K562 (cell line): ENCODE results near the gene DUXB. TPM values are rescaled to one million over a fixed set of nuclear protein-coding genes. Genes with fewer than 3 reads are reported as not detected.

Experiments
- ATAC-seq: fragments of 200-7000 bp; cut with Tn5 transposase; 3 replicates; pipeline ENCODE4 v1.9.1; 2020; ENCODE audit warnings: moderate library complexity
- BruUV-seq: library from RNA; stranded (reverse); fragments of 400-500 nt; replicated peaks from 2 replicates; lab custom pipeline; 2021; lab: Mats Ljungman, UMichigan
- CTCF ChIA-PET: fragments of 300-600 bp; formaldehyde crosslinking; extraction: SDS; loops from one replicate; lab custom pipeline; 2021; ENCODE audit warnings: low intra/inter-chr PET ratio; lab: Yijun Ruan, JAX
- POLR2A ChIA-PET: fragments of 300-600, 350-650 bp; sonication (Branson Sonifier 250); formaldehyde crosslinking; extraction: SDS; loops from one replicate; lab custom pipeline; 2021; ENCODE audit warnings: antibody characterized with exemption, inconsistent platforms; lab: Yijun Ruan, JAX
- DNase-seq, 4 experiments: peaks; one replicate each; pipeline versions ENCODE4 v3.0.0 to v3.0.0-alpha.2; 2011 to 2018; ENCODE audit warnings: low spot score in 3 of 4, mixed read lengths in 3 of 4; ENCODE audit errors: extremely low read depth in 1 of 4
- FAIRE-seq: peaks from 2 replicates; lab custom pipeline; 2011; peaks lifted over from hg19 to GRCh38; lab: Jason Lieb, UNC
- H2AFZ ChIP-seq: 2 replicates; pipeline ENCODE4 v1.6.0; 2011; ENCODE audit warnings: low read depth, low read length, control low read depth, inconsistent platforms
- H3K27ac ChIP-seq: fragments of 200-600 bp; 3 replicates; pipeline ENCODE4 v1.8.0; 2011; ENCODE audit warnings: low read depth, mild to moderate bottlenecking, control low read depth, inconsistent platforms, low read length, moderate library complexity, mixed read lengths; ENCODE audit errors: extremely low read depth
- H3K27me3 ChIP-seq, 2 experiments: fragments of 300-600 bp in 1 of 2; 2 replicates in 1 of 2; 3 replicates in 1 of 2; pipeline versions ENCODE4 v1.6.0 to v1.8.0; 2011; ENCODE audit warnings: inconsistent platforms in 2 of 2, low read length in 2 of 2, mild to moderate bottlenecking in 1 of 2, mixed read lengths in 1 of 2, moderate library complexity in 1 of 2; ENCODE audit not compliant: control insufficient read depth in 2 of 2, insufficient read depth in 2 of 2
- H3K36me3 ChIP-seq: fragments of 300-600 bp; 3 replicates; pipeline ENCODE4 v1.8.0; 2011; ENCODE audit warnings: mild to moderate bottlenecking, low read length, inconsistent platforms; ENCODE audit not compliant: control insufficient read depth, insufficient read depth
- H3K4me1 ChIP-seq, 2 experiments: fragments of 200-600 bp in 1 of 2; replicated peaks in 1 of 2; 2 replicates in 1 of 2; 3 replicates in 1 of 2; pipeline versions ENCODE4 v1.5.1 to v1.8.0; 2011; ENCODE audit warnings: inconsistent platforms in 2 of 2, low read length in 2 of 2, mild to moderate bottlenecking in 1 of 2, mixed read lengths in 1 of 2, moderate library complexity in 1 of 2; ENCODE audit not compliant: control insufficient read depth in 2 of 2, insufficient read depth in 2 of 2
- H3K4me2 ChIP-seq: 2 replicates; pipeline ENCODE4 v1.6.1; 2011; ENCODE audit warnings: low read length, control low read depth, inconsistent platforms, mixed read lengths; ENCODE audit not compliant: insufficient read depth
- H3K4me3 ChIP-seq: fragments of 200-600 bp; sonication (generic), shearing (Covaris generic); 2 replicates; pipeline ENCODE4 v1.5.1; 2016; ENCODE audit warnings: control low read depth, inconsistent platforms
- H3K79me2 ChIP-seq: fragments of 200-600 bp; 3 replicates; pipeline ENCODE4 v1.8.0; 2011; ENCODE audit warnings: low read length, inconsistent platforms; ENCODE audit not compliant: control insufficient read depth, insufficient read depth
- H3K9ac ChIP-seq, 2 experiments: 2 replicates each; pipeline versions ENCODE4 v1.6.0 to v1.6.1; 2011; ENCODE audit warnings: low read depth in 2 of 2, low read length in 2 of 2, control low read depth in 1 of 2, inconsistent platforms in 1 of 2, mild to moderate bottlenecking in 1 of 2, mixed read lengths in 1 of 2; ENCODE audit not compliant: insufficient read depth in 1 of 2
- H3K9me1 ChIP-seq: one replicate; pipeline ENCODE4 v1.6.0; 2011; ENCODE audit warnings: inconsistent platforms, mild to moderate bottlenecking, low read length, moderate library complexity; ENCODE audit not compliant: control insufficient read depth, insufficient read depth
- H3K9me3 ChIP-seq: replicated peaks from 2 replicates; pipeline ENCODE4 v1.5.1; 2011; ENCODE audit warnings: low read depth, low read length, inconsistent platforms; ENCODE audit not compliant: control insufficient read depth, insufficient read depth
- H4K20me1 ChIP-seq: replicated peaks from 2 replicates; pipeline ENCODE4 v1.6.1; 2011; ENCODE audit warnings: low read length, inconsistent platforms, mixed read lengths; ENCODE audit not compliant: control insufficient read depth, insufficient read depth
- KLF1 ChIP-seq: fragments of 450-650 bp; IDR thresholded peaks from 2 replicates; pipeline ENCODE4 v1.6.1; 2016; ENCODE audit warnings: missing genetic modification characterization, missing compliant biosample characterization
- MEF2A ChIP-seq: IDR thresholded peaks from 2 replicates; pipeline ENCODE4 v1.6.1; 2011; ENCODE audit warnings: low read depth, mild to moderate bottlenecking, low read length, moderate library complexity; ENCODE audit not compliant: control insufficient read depth
- NR2C1 ChIP-seq, 2 experiments: fragments of 450-650 bp; IDR thresholded peaks; 2 replicates each; pipeline ENCODE4 v1.6.1; 2017; ENCODE audit warnings: mild to moderate bottlenecking in 2 of 2, antibody characterized with exemption in 1 of 2, inconsistent platforms in 1 of 2, missing compliant biosample characterization in 1 of 2, missing genetic modification characterization in 1 of 2
- POLR3G ChIP-seq: IDR thresholded peaks from 2 replicates; pipeline ENCODE4 v1.6.1; 2011; ENCODE audit not compliant: insufficient read length, insufficient replicate concordance; ENCODE audit errors: extremely low read depth
- PPARD ChIP-seq: fragments of 250-450 bp; sonication (Bioruptor Pico); IDR thresholded peaks from 2 replicates; pipeline ENCODE4 v1.8.0; 2022; ENCODE audit warnings: inconsistent platforms, mild to moderate bottlenecking, moderate library complexity
- RB1 ChIP-seq: fragments of 450-650 bp; IDR thresholded peaks from 2 replicates; pipeline ENCODE4 v1.6.1; 2017; ENCODE audit warnings: low read depth, mild to moderate bottlenecking
- TAF7 ChIP-seq: fragments of 450-650 bp; IDR thresholded peaks from 2 replicates; pipeline ENCODE4 v1.6.1; 2016; ENCODE audit warnings: missing genetic modification characterization, missing compliant biosample characterization
- TBP ChIP-seq: optimal IDR thresholded peaks from 2 replicates; pipeline ENCODE3; 2011; ENCODE audit warnings: low read depth, low read length, improper control_type of control experiment
- THAP7 ChIP-seq: fragments of 250-450 bp; sonication (Bioruptor Pico); IDR thresholded peaks from 2 replicates; pipeline ENCODE4 v1.5.0; 2021
- YY1 ChIP-seq, 3 experiments: IDR thresholded peaks; 2 replicates each; pipeline ENCODE4 v1.6.1; 2011; ENCODE audit warnings: low read length in 2 of 3, mild to moderate bottlenecking in 2 of 3, moderate library complexity in 2 of 3, borderline replicate concordance in 1 of 3, control low read depth in 1 of 3, low read depth in 1 of 3; ENCODE audit not compliant: insufficient read depth in 3 of 3, insufficient replicate concordance in 2 of 3, control insufficient read depth in 1 of 3, insufficient read length in 1 of 3; ENCODE audit errors: extremely low read depth in 1 of 3
- ZNF780A ChIP-seq: fragments of 250-450 bp; sonication (Bioruptor Pico); IDR thresholded peaks from 2 replicates; pipeline ENCODE4 v1.5.0; 2021; ENCODE audit warnings: mild to moderate bottlenecking
- WGBS: fragments of 100-300 bp; shearing (Covaris generic); methylation state at CpG from one replicate; pipeline ENCODE4 v1.1.6; 2016; ENCODE audit warnings: low coverage, mixed read lengths; ENCODE audit not compliant: insufficient coverage; ENCODE audit errors: missing lambda C conversion rate; 5-methylcytosine and 5-hydroxymethylcytosine counted together
- in situ Hi-C: fragments of 300-500 bp; cut with MboI; formaldehyde crosslinking; loops from 4 replicates; pipeline ENCODE4 v1.15.0; 2018; ENCODE audit warnings: inconsistent platforms, mixed read lengths
- intact Hi-C: fragments of 100-400 bp; cut with micrococcal nuclease; formaldehyde crosslinking; loops from 2 replicates; pipeline ENCODE4 v1.14.2; 2022
- polyA plus RNA-seq, 8 experiments: library from polyadenylated mRNA; depleted of rRNA in 4 of 8; stranded (reverse) in 5 of 8; unstranded in 3 of 8; fragments of >200 nt; fragmentation: Nextera tagmentation in 2 of 8; fragmentation: Illumina TruSeq in 1 of 8; extraction: Ambion mirVana in 2 of 8; extraction: Trizol in 1 of 8; gene quantifications; 2 replicates each; pipeline versions ENCODE4 v1.2.1 to v1.2.3, GENCODE V29; 2011 to 2014; ENCODE audit warnings: inconsistent platforms in 1 of 8, missing spikeins in 1 of 8
- total RNA-seq, 7 experiments: library from RNA; depleted of rRNA in 6 of 7; stranded (reverse); fragments of >200 nt in 6 of 7; fragmentation: Illumina TruSeq in 2 of 7; extraction: Trizol in 2 of 7; gene quantifications; 2 replicates each; pipeline versions ENCODE4 v1.2.1 to v1.2.3, GENCODE V29; 2011 to 2021; ENCODE audit warnings: low replicate concordance in 1 of 7

DUXB gene
- total and polyA plus RNA-seq, 9 of the 15 experiments (the other 6 are each of a cell fraction or from before 2014, with no cell fraction given), result not detected

- Histone ChIP-seq H3K4me2 (peak overlapping the region; percentile 91), H3K4me1 (peaks cover 15 to 24% of the 10 kb centered on the region in 2 experiments; a peak in 4 of 5 replicates), H3K4me3 (peak overlapping the region; percentile 96), H3K36me3 (peaks cover 33% of the 10 kb centered on the region), H3K9me3 (no peaks in the 10 kb centered on the region), H3K27ac (peak overlapping the region; percentile 93), H3K9me1 (peaks cover 7% of the 10 kb centered on the region), H4K20me1 (peaks cover 16% of the 10 kb centered on the region), H3K79me2 (peaks cover 100% of the 10 kb centered on the region), H3K27me3 (no peaks in the 10 kb centered on the region), H2AFZ (peak overlapping the region; percentile 80), H3K9ac (peak overlapping the region; percentile 94 to 97)
- peak; percentile 68 for ATAC-seq
- 1% methylated on average over 59 of the region's 62 CpGs for WGBS
- POLR2A ChIA-PET, result interaction anchor here (0.5 to 8.7 kb wide), 17 partner anchors 10 to 387 kb away, joined by 3 to 43 read pairs (median 4); partner anchors contain the start of genes ADAT1 and CPHXL2
- BruUV-seq, result no TSS peak
- peak; percentile 67 to 87 (median 74) for DNase-seq
- intact Hi-C loops (loop anchor here (5.0 kb wide), 1 partner anchor 114 kb away; no protein-coding TSS in a partner anchor), in situ Hi-C loops (loop anchor here (25.0 kb wide), 1 partner anchor 1539 kb away; the partner anchor contains the start of genes MON1B and SYCE1L)
- CTCF ChIA-PET, result no interaction called here
- FAIRE-seq, result peak; percentile 85
- no peak for TF ChIP-seq KLF1
- TF ChIP-seq TBP, result peak; percentile 5
- peak; percentile 65 to 96 (median 88) for TF ChIP-seq YY1 (IDR thresholded peaks at IDR 0.05; ENCODE audit: borderline replicate concordance in 1 of 3, control insufficient read depth in 1 of 3, extremely low read depth in 1 of 3, insufficient read depth in 3 of 3, insufficient read length in 1 of 3, insufficient replicate concordance in 2 of 3, low read depth in 1 of 3, low read length in 2 of 3)
- no peak for TF ChIP-seq MEF2A
- TF ChIP-seq NR2C1 (IDR thresholded peaks at IDR 0.05), result peak; percentile 43; the same call in 1 of the 2 replicates
- TF ChIP-seq NR2C1 (tag; IDR thresholded peaks at IDR 0.05), result no peak
- TF ChIP-seq ZNF780A (CRISPR knock-in tag), result no peak
- 0 out of 2 replicates have a peak, but pooled peaks have one; percentile 18 for TF ChIP-seq RB1
- TF ChIP-seq THAP7, result no peak
- TF ChIP-seq TAF7 (tag), result peak; percentile 70
- no peak for TF ChIP-seq PPARD (CRISPR knock-in tag)
- TF ChIP-seq POLR3G, result no peak
These were observed 52.8 kb downstream of the DUXB start for GRCh38 chr16:75648265-75649076.
